ENCODE measurements around the gene TMEM248. TPM values are rescaled to one million over a fixed set of nuclear protein-coding genes. Genes with fewer than 3 reads are reported as not detected.
"Not testable (repeated sequence)": the region's sequence is repeated elsewhere in the genome, so short reads cannot be mapped to it uniquely, and the experiment has no call there.

The TMEM248 gene
- total RNA-seq, 1 experiment from 2014 or later: 60.4 TPM

GRCh38 chr7:66907731-66908130, 13.3 kb upstream of the TMEM248 start:
- Mint-ChIP-seq H3K9me3 (0 out of 2 replicates have a peak, but pooled peaks cover 4% of the 10 kb centered on the region), H3K36me3 (no peaks in the 10 kb centered on the region), H3K4me1 (no peaks in the 10 kb centered on the region), H3K27ac (no peak overlapping the region), H3K27me3 (ENCODE audit: low read depth) (no peaks in the 10 kb centered on the region), H3K4me3 (no peak overlapping the region)
- no peak for ATAC-seq
- TF ChIP-seq ZNF532 (CRISPR knock-in tag; IDR thresholded peaks at IDR 0.05; ENCODE audit: borderline replicate concordance): no peak
- TF ChIP-seq GABPB1 (CRISPR knock-in tag; IDR thresholded peaks at IDR 0.05): no peak
- no peak for TF ChIP-seq MYBL2 (CRISPR knock-in tag; IDR thresholded peaks at IDR 0.05)
- TF ChIP-seq RORB (CRISPR knock-in tag; IDR thresholded peaks at IDR 0.05): no peak
- no peak for TF ChIP-seq ZBTB43 (CRISPR knock-in tag; IDR thresholded peaks at IDR 0.05)
- TF ChIP-seq EMX1 (CRISPR knock-in tag; IDR thresholded peaks at IDR 0.05): no peak
- no peak for TF ChIP-seq NR3C1 (CRISPR knock-in tag; conservative IDR thresholded peaks at IDR 0.05; ENCODE audit: low read depth)
- no peak for TF ChIP-seq ZNF396 (CRISPR knock-in tag; IDR thresholded peaks at IDR 0.05; ENCODE audit: borderline replicate concordance)
- no peak for TF ChIP-seq GTF2I (CRISPR knock-in tag; conservative IDR thresholded peaks at IDR 0.05)
- TF ChIP-seq ZNF512 (CRISPR knock-in tag; IDR thresholded peaks at IDR 0.05; ENCODE audit: borderline replicate concordance): no peak
- TF ChIP-seq CREB1 (CRISPR knock-in tag; IDR thresholded peaks at IDR 0.05): no peak
- no peak for TF ChIP-seq USF2 (CRISPR knock-in tag; IDR thresholded peaks at IDR 0.05)
- no peak for TF ChIP-seq PRDM15 (CRISPR knock-in tag; IDR thresholded peaks at IDR 0.05)
- TF ChIP-seq TP53 (CRISPR knock-in tag; IDR thresholded peaks at IDR 0.05): no peak
- TF ChIP-seq MLX (CRISPR knock-in tag; IDR thresholded peaks at IDR 0.05): no peak
- no peak for TF ChIP-seq ZNF219 (CRISPR knock-in tag; IDR thresholded peaks at IDR 0.05; ENCODE audit: borderline replicate concordance)
- TF ChIP-seq ZBTB21 (CRISPR knock-in tag; IDR thresholded peaks at IDR 0.05; ENCODE audit: borderline replicate concordance): no peak
- TF ChIP-seq TEAD1 (CRISPR knock-in tag; IDR thresholded peaks at IDR 0.05): no peak
- no peak for TF ChIP-seq MAX (CRISPR knock-in tag; IDR thresholded peaks at IDR 0.05)
- no peak for TF ChIP-seq TEAD4 (CRISPR knock-in tag; IDR thresholded peaks at IDR 0.05)
- ChIA-PET POLR2A (no interaction called here), CTCF (no interaction called here)
- DNase-seq (ENCODE audit: low spot score): no peak

GRCh38 chr7:66908598-66908997, 12.4 kb upstream of the TMEM248 start:
- H3K27ac Mint-ChIP-seq; H3K4me3 Mint-ChIP-seq; CTCF ChIA-PET; H3K36me3 Mint-ChIP-seq; H3K9me3 Mint-ChIP-seq; POLR2A ChIA-PET; H3K4me1 Mint-ChIP-seq; H3K27me3 Mint-ChIP-seq (ENCODE audit: low read depth); DNase-seq (ENCODE audit: low spot score); ATAC-seq: not testable (repeated sequence)
